CD4-positive, CD25-positive, alpha-beta regulatory T cell (primary cell): ENCODE data around the gene MEOX1. TPM values are rescaled to one million over a fixed set of nuclear protein-coding genes. Genes with fewer than 3 reads are reported as not detected.

Experiments
- ATAC-seq, 2 donors: fragments of 150-1000 bp; cut with Tn5 transposase; one replicate each; pipeline ENCODE4 v1.10.0; 2021; ENCODE audit warnings: low read depth in 2 of 2, moderate number of reproducible peaks in 2 of 2, moderate library complexity in 1 of 2
- DNase-seq, 3 donors: peaks; one replicate each; pipeline versions ENCODE4 v3.0.0 to v3.0.0-alpha.2; 2012 to 2022; ENCODE audit warnings: mixed read lengths in 1 of 3
- H3K27ac ChIP-seq: one replicate; pipeline ENCODE4 v1.7.0; 2013; ENCODE audit warnings: mild to moderate bottlenecking, low read length; ENCODE audit not compliant: insufficient read depth, poor library complexity, severe bottlenecking
- H3K27me3 ChIP-seq: one replicate; pipeline ENCODE4 v1.7.0; 2013; ENCODE audit warnings: low read length; ENCODE audit not compliant: control insufficient read depth, insufficient read depth
- H3K36me3 ChIP-seq: one replicate; pipeline ENCODE4 v1.7.0; 2013; ENCODE audit warnings: mild to moderate bottlenecking, low read length, moderate library complexity; ENCODE audit not compliant: control insufficient read depth, insufficient read depth
- H3K4me1 ChIP-seq: 2 replicates; pipeline ENCODE4 v1.7.0; 2013; ENCODE audit warnings: mild to moderate bottlenecking, low read length; ENCODE audit not compliant: insufficient read depth, control insufficient read depth, poor library complexity, severe bottlenecking
- H3K4me3 ChIP-seq: one replicate; pipeline ENCODE4 v1.7.0; 2013; ENCODE audit warnings: low read depth, mild to moderate bottlenecking, low read length, moderate library complexity
- H3K9me3 ChIP-seq, 2 experiments: 1 replicate in 1 of 2; 2 replicates in 1 of 2; pipeline ENCODE4 v1.7.0; 2013; ENCODE audit warnings: low read length in 2 of 2, mild to moderate bottlenecking in 1 of 2, moderate library complexity in 1 of 2; ENCODE audit not compliant: control insufficient read depth in 2 of 2
- H3K27ac Mint-ChIP-seq, 3 donors: one replicate each; pipeline ENCODE4 v1.8.0; 2020 to 2022; ENCODE audit warnings: mild to moderate bottlenecking in 3 of 3, mixed read lengths in 3 of 3, moderate library complexity in 2 of 3
- H3K27me3 Mint-ChIP-seq: one replicate; pipeline ENCODE4 v1.8.0; 2022; ENCODE audit warnings: mild to moderate bottlenecking, mixed read lengths
- H3K36me3 Mint-ChIP-seq: one replicate; pipeline ENCODE4 v1.8.0; 2020; ENCODE audit warnings: mixed read lengths
- H3K4me1 Mint-ChIP-seq, 4 donors: one replicate each; pipeline ENCODE4 v1.8.0; 2020 to 2022; ENCODE audit warnings: mixed read lengths in 4 of 4, mild to moderate bottlenecking in 1 of 4
- H3K4me3 Mint-ChIP-seq, 4 donors: one replicate each; pipeline ENCODE4 v1.8.0; 2020 to 2022; ENCODE audit warnings: mild to moderate bottlenecking in 4 of 4, mixed read lengths in 4 of 4, moderate library complexity in 3 of 4
- H3K9me3 Mint-ChIP-seq, 7 donors: one replicate each; pipeline ENCODE4 v1.8.0; 2020 to 2022; ENCODE audit warnings: mixed read lengths in 7 of 7, mild to moderate bottlenecking in 3 of 7, moderate library complexity in 2 of 7
- polyA plus RNA-seq, 4 donors: library from polyadenylated mRNA; unstranded; fragments of 300-500 nt; fragmentation: Illumina TruSeq; gene quantifications; one replicate each; pipeline ENCODE4 v1.2.3, GENCODE V29; 2021
- total RNA-seq: library from RNA; stranded (reverse); gene quantifications from one replicate; pipeline ENCODE4 v1.2.3, GENCODE V29; 2022

MEOX1 gene
- total and polyA plus RNA-seq, 5 donors from 2014 or later, result 15.3 to 36.5 (median 29.7) TPM

GRCh38 chr17:43613917-43614316 lies 47.8 kb downstream of the MEOX1 start:
- H3K27me3 Mint-ChIP-seq, result peaks cover 5% of the 10 kb centered on the region
- H3K4me1 ChIP-seq, result no peaks in the 10 kb centered on the region
- no peaks in the 10 kb centered on the region for H3K9me3 ChIP-seq
- DNase-seq (no peak), ATAC-seq (no peak)
- no peak overlapping the region for H3K4me3 ChIP-seq
- H3K27me3 ChIP-seq, result no peaks in the 10 kb centered on the region
- no peak overlapping the region for H3K27ac ChIP-seq
- peaks cover 0 to 2% (median 0%) of the 10 kb centered on the region in 7 donors for H3K9me3 Mint-ChIP-seq
- H3K4me1 Mint-ChIP-seq, result peaks cover 0 to 12% (median under 1%) of the 10 kb centered on the region in 4 donors
- no peak overlapping the region for H3K27ac Mint-ChIP-seq
- H3K36me3 Mint-ChIP-seq, result no peaks in the 10 kb centered on the region
- H3K36me3 ChIP-seq, result no peaks in the 10 kb centered on the region
- no peak overlapping the region for H3K4me3 Mint-ChIP-seq

GRCh38 chr17:43612515-43612914 lies 49.2 kb downstream of the MEOX1 start:
- Histone ChIP-seq H3K27me3 (no peaks in the 10 kb centered on the region), H3K9me3 (no peaks in the 10 kb centered on the region), H3K4me3 (no peak overlapping the region), H3K27ac (no peak overlapping the region), H3K4me1 (no peaks in the 10 kb centered on the region), H3K36me3 (no peaks in the 10 kb centered on the region)
- Mint-ChIP-seq H3K9me3 (peaks cover 0 to 2% (median 0%) of the 10 kb centered on the region in 7 donors), H3K4me1 (peaks cover 0 to 12% (median 2%) of the 10 kb centered on the region in 4 donors), H3K4me3 (no peak overlapping the region), H3K27ac (no peak overlapping the region), H3K36me3 (no peaks in the 10 kb centered on the region), H3K27me3 (peaks cover 5% of the 10 kb centered on the region)
- ATAC-seq (no peak), DNase-seq (no peak)

GRCh38 chr17:43611230-43611969 lies 50.3 kb downstream of the MEOX1 start:
- no peak for ATAC-seq
- H3K9me3 Mint-ChIP-seq, result peaks cover 0 to 2% (median 0%) of the 10 kb centered on the region in 7 donors
- no peak overlapping the region for H3K4me3 ChIP-seq

GRCh38 chr17:43609613-43610385 lies 51.9 kb downstream of the MEOX1 start:
- H3K27me3 Mint-ChIP-seq, result peaks cover 5% of the 10 kb centered on the region
- no peak overlapping the region for H3K27ac Mint-ChIP-seq
- H3K36me3 Mint-ChIP-seq, result no peaks in the 10 kb centered on the region
- no peaks in the 10 kb centered on the region for H3K9me3 ChIP-seq
- peaks cover 0 to 12% (median 2%) of the 10 kb centered on the region in 4 donors for H3K4me1 Mint-ChIP-seq
- no peak overlapping the region for H3K4me3 ChIP-seq
- no peaks in the 10 kb centered on the region for H3K4me1 ChIP-seq
- peak in 1 of 3 donors; percentile 13 for DNase-seq
- no peaks in the 10 kb centered on the region for H3K36me3 ChIP-seq
- ATAC-seq, result no peak
- peaks cover 0 to 2% (median 0%) of the 10 kb centered on the region in 7 donors for H3K9me3 Mint-ChIP-seq
- H3K27ac ChIP-seq, result no peak overlapping the region
- H3K27me3 ChIP-seq, result no peaks in the 10 kb centered on the region
- no peak overlapping the region for H3K4me3 Mint-ChIP-seq

More at GRCh38 chr17:43611230-43611969, 50.3 kb downstream of the MEOX1 start:
- Mint-ChIP-seq H3K27ac (no peak overlapping the region), H3K4me3 (no peak overlapping the region), H3K4me1 (peaks cover 0 to 12% (median 2%) of the 10 kb centered on the region in 4 donors), H3K36me3 (no peaks in the 10 kb centered on the region), H3K27me3 (peaks cover 5% of the 10 kb centered on the region)
- Histone ChIP-seq H3K27ac (no peak overlapping the region), H3K36me3 (no peaks in the 10 kb centered on the region), H3K9me3 (no peaks in the 10 kb centered on the region), H3K27me3 (no peaks in the 10 kb centered on the region), H3K4me1 (no peaks in the 10 kb centered on the region)
- DNase-seq, result no peak

GRCh38 chr17:43608313-43608712 lies 53.4 kb downstream of the MEOX1 start:
- Histone ChIP-seq H3K9me3 (no peaks in the 10 kb centered on the region), H3K36me3 (no peaks in the 10 kb centered on the region), H3K4me3 (no peak overlapping the region), H3K27me3 (no peaks in the 10 kb centered on the region), H3K27ac (no peak overlapping the region), H3K4me1 (no peaks in the 10 kb centered on the region)
- peak; percentile 44 to 59 for ATAC-seq
- H3K27ac Mint-ChIP-seq, result peak overlapping the region in 1 of 3 donors; percentile 14
- peaks cover 0 to 2% (median 0%) of the 10 kb centered on the region in 7 donors for H3K9me3 Mint-ChIP-seq
- H3K4me1 Mint-ChIP-seq, result peaks cover 0 to 12% (median 2%) of the 10 kb centered on the region in 4 donors
- no peak overlapping the region for H3K4me3 Mint-ChIP-seq
- H3K36me3 Mint-ChIP-seq, result no peaks in the 10 kb centered on the region
- peaks cover 9% of the 10 kb centered on the region for H3K27me3 Mint-ChIP-seq
- peak in 1 of 3 donors; percentile 60 for DNase-seq

- H3K27ac Mint-ChIP-seq, result peak overlapping the region in 1 of 3 donors; percentile 62
- Histone ChIP-seq H3K9me3 (no peaks in the 10 kb centered on the region), H3K36me3 (no peaks in the 10 kb centered on the region), H3K4me3 (no peak overlapping the region), H3K27ac (no peak overlapping the region), H3K4me1 (no peaks in the 10 kb centered on the region), H3K27me3 (no peaks in the 10 kb centered on the region)
- H3K9me3 Mint-ChIP-seq, result peaks cover 0 to 1% (median 0%) of the 10 kb centered on the region in 7 donors
- ATAC-seq (no peak), DNase-seq (no peak)
- H3K4me3 Mint-ChIP-seq, result no peak overlapping the region
- peaks cover 12% of the 10 kb centered on the region for H3K27me3 Mint-ChIP-seq
- H3K4me1 Mint-ChIP-seq, result peaks cover 0 to 3% (median 1%) of the 10 kb centered on the region in 4 donors
- H3K36me3 Mint-ChIP-seq, result no peaks in the 10 kb centered on the region
Measured at GRCh38 chr17:43604549-43604948, 57.2 kb downstream of the MEOX1 start.

GRCh38 chr17:43603321-43603720 lies 58.4 kb downstream of the MEOX1 start:
- H3K36me3 Mint-ChIP-seq, result no peaks in the 10 kb centered on the region
- no peaks in the 10 kb centered on the region for H3K4me1 Mint-ChIP-seq
- Histone ChIP-seq H3K27ac (no peak overlapping the region), H3K4me1 (no peaks in the 10 kb centered on the region), H3K27me3 (no peaks in the 10 kb centered on the region), H3K4me3 (no peak overlapping the region), H3K36me3 (no peaks in the 10 kb centered on the region), H3K9me3 (no peaks in the 10 kb centered on the region)
- no peak for DNase-seq
- H3K27ac Mint-ChIP-seq, result no peak overlapping the region
- H3K4me3 Mint-ChIP-seq, result no peak overlapping the region
- no peaks in the 10 kb centered on the region for H3K9me3 Mint-ChIP-seq
- H3K27me3 Mint-ChIP-seq, result peaks cover 17% of the 10 kb centered on the region
- no peak for ATAC-seq
